Hematopoietic multipotent progenitor cell treated with erythropoietin and hydrocortisone succinate and interleukin-3 and kit ligand, for 17 days (in vitro differentiated cells): ENCODE results near the gene SUB1.

Source experiments
- DNase-seq: peaks from one replicate; pipeline ENCODE4 v3.0.0-alpha.2; 2015; ENCODE audit warnings: low spot score

The SUB1 gene

GRCh38 chr5:32646061-32646969 lies 61.0 kb downstream of the SUB1 start:
- DNase-seq = no peak

- DNase-seq = no peak
These were observed 65.7 kb downstream of the SUB1 start for GRCh38 chr5:32651088-32651487.

- no peak for DNase-seq
These were observed 66.3 kb downstream of the SUB1 start for GRCh38 chr5:32651638-32652037.
